GM12801 (cell line): ENCODE results near the gene CARS1.

ENCODE experiments used
- TF ChIP-seq, protein P1 (sequence below): IDR thresholded peaks from one replicate; pipeline ENCODE4 v1.5.1; 2011; ENCODE audit warnings: control low read depth; ENCODE audit not compliant: insufficient read length; ENCODE audit errors: extremely low read depth

The CARS1 gene

DNA sequence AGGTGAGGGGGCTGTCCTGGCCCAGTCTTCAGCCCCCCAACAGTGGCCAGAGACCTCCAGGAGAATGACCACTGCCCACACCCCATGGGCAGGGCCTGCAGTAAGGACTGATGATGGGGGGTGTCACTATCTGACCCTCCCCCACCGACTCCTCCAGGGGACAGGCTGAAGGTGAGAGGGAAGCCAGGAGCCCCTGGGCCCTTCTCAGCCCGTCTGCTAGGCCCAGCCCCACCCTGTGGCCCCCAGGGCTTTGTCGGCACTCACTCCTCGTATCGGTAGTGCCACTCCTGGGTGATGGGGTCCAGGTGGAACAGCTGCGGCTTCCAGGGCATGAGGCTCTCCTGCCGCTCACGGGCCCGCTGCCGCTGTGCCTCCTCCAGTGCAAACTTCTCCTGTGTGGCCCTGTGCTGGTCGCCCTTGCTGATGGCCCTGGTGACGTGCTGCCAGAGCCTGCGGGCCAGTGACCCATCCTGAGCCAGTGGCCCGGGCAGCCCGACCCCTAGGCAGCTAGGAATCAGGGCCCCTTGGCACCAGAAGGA lies 35.4 kb upstream of the CARS1 start:
- TF ChIP-seq, protein P1, sequence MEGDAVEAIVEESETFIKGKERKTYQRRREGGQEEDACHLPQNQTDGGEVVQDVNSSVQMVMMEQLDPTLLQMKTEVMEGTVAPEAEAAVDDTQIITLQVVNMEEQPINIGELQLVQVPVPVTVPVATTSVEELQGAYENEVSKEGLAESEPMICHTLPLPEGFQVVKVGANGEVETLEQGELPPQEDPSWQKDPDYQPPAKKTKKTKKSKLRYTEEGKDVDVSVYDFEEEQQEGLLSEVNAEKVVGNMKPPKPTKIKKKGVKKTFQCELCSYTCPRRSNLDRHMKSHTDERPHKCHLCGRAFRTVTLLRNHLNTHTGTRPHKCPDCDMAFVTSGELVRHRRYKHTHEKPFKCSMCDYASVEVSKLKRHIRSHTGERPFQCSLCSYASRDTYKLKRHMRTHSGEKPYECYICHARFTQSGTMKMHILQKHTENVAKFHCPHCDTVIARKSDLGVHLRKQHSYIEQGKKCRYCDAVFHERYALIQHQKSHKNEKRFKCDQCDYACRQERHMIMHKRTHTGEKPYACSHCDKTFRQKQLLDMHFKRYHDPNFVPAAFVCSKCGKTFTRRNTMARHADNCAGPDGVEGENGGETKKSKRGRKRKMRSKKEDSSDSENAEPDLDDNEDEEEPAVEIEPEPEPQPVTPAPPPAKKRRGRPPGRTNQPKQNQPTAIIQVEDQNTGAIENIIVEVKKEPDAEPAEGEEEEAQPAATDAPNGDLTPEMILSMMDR: no peak

DNA sequence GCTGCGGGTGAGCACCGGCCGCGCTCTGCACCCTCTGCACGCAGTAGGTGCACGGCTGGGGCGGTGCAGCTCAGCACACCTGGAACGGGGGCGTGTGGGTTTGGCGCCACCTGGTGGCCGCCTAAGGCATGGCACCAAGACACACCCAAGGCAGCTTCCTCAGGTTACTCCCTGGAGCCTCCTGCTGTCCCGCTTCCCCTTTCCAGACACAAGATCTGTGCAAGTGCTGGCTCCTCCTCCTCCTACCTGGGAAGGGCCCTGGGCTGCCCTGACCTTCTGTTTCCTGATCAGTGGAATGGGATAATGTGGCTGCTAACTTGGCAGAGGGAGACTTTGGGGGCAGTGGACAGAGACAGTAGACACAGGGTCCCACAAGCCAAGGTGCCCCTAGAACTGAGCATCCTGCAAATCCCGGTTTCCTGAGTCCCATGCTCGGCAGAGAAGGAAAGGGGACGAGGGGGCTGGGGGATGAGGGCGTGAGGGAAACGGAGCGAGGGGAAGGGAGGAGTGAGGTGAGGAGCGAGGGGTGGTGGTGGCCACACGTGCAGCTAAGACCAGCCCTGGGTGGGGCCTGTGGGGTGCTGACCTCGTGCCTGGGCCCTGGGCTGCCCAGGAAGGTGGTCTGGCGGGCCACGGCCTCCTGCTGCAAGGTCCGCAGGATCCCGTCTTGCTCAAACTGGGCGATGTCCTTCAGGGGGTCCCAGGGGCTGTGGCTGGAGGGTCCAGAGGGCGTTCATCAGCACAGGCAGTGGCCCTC lies 34.8 kb upstream of the CARS1 start:
- TF ChIP-seq, protein P1: no peak

DNA sequence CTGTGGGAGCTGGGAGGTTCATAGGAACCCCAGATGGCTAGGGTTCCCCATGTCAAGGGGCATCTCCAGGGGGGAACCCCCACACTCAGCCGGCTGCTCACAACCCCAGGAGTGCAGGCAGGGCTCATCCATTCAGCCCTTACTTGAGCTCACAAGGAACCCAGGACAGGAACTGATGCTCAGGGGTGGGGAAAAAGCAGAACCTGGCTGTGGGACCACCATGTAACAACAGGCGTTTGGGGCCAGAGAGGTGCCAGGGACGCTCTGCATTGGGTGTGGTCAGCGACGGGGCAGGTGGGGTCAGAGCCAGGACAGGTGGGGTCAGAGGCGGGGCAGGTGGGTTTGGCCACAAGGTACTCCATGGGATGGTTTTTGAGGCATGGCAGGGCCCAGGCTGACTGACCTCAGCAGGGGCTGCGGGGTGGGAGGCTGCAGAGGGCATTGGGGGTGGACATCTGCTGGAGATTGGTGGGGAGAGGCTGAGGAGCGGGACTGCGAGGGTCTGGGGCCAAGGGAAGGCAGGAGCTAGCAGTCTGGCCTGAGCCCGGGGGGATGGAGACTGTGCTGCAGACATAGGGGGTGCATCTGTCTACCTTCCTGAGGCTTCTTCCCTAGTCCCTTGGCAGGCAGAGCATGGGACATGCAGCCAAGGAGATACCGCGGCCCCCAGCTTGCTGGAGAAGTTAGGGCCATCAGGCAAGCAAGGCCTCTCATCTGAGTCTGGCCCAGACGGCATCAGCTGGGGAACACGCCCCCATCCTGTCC lies 34.0 kb upstream of the CARS1 start:
- TF ChIP-seq, protein P1: no peak

DNA sequence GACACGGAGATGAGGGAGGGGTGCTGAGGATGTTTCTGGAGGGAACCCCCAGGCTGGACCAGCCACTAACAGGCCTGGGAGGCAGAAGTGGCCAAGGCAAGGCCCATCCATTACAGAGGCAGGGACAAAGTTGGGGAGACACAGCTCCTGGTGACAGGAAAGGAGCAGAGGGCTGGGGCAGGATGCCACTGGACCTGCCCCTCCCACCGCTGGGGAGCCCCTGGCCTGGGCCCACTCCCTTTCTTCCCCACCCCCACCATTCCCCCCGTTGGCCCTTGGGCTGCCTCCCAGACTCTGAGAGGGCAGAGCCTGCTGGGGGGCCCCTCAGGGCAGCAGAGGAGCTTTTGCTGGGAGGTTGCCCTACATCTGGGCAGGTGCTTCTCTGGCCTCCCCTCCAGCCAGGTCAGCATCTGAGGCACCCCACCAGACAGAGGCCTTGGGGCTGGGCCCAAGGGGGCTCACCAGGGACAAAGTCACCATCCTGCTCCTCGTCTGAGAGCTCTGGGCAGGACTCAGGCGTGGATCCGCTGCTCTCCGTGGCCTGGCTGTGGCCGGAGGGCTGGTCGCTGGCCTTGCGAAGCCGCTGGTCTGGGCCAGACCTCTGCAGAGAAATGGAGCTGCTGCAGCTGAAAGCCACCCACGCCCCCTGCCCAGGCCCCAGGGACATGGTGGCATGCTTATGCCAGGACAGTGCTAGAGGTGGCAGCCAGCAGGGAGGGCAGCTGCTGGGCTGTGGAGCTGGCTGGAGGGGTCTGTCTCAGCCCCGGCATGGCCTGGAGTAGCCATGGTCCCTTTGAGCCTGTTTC lies 33.1 kb upstream of the CARS1 start:
- TF ChIP-seq, protein P1: no peak

DNA sequence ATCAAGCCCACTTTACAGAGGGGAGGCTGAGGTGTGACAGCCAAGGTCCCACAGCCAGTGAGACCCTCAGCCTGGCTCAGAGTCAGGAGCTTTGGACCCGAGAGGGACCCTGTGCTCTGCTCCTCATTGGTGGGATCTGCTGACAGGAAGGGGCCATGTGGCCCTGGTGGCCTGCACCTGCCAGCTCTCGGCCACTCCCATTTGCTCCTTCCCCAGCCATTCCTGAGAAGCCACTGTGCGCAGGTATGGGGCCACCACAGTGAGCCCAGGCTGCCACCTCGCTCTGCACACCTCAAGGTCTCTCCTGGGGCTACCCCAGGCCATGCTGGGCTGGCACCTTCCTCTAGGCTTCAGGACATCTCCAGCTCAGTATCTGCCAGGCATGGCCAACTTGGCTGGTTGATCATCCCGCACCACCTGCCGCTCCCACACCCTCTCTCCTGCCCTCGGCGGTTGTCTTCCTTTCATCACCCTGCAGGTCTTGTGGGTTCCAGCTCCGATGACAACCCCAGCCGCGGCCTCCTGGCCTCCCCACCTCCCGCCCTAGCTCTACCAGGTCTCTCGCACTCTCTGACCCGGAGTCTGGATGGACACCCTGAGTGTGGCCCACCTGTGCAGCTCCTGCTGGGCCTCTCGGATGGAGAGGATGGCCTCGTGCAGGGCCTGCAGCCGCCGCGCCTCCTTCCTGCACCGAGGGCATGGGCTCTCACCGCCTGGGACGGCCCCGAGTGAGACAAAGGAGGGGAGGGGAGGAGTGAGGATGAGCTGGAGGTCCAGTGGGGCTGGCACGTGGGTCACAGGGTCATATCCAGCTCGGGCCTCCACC lies 32.2 kb upstream of the CARS1 start:
- TF ChIP-seq, protein P1: no peak

DNA sequence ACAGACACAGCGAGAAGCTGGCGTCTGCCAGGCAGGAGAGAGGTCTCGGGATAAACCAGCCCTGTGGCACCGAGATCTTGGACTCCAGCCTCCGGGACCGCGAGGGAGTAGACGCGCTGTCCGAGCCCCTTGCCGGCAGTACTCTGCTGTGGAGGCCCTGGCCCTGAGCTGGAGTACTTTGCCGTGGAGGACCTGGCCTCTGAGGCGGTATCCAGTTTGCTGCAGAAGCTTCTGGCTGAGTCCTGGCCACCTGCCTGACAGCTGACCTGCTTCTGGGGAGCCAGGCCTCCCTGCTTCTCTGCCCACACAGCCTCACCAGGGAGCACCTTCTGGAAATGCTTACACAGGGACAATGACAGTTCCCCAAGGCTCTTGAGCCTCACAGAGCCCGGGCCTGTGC lies 31.6 kb upstream of the CARS1 start:
- TF ChIP-seq, protein P1: no peak
